ENCODE results near the gene KIAA1210.

GRCh38 chrX:119087121-119087520, 40.5 kb downstream of the KIAA1210 start:
- TF ChIP-seq E2F4 (IDR thresholded peaks at IDR 0.05; ENCODE audit: low read depth, low read length): no peak
- TF ChIP-seq, protein P1, sequence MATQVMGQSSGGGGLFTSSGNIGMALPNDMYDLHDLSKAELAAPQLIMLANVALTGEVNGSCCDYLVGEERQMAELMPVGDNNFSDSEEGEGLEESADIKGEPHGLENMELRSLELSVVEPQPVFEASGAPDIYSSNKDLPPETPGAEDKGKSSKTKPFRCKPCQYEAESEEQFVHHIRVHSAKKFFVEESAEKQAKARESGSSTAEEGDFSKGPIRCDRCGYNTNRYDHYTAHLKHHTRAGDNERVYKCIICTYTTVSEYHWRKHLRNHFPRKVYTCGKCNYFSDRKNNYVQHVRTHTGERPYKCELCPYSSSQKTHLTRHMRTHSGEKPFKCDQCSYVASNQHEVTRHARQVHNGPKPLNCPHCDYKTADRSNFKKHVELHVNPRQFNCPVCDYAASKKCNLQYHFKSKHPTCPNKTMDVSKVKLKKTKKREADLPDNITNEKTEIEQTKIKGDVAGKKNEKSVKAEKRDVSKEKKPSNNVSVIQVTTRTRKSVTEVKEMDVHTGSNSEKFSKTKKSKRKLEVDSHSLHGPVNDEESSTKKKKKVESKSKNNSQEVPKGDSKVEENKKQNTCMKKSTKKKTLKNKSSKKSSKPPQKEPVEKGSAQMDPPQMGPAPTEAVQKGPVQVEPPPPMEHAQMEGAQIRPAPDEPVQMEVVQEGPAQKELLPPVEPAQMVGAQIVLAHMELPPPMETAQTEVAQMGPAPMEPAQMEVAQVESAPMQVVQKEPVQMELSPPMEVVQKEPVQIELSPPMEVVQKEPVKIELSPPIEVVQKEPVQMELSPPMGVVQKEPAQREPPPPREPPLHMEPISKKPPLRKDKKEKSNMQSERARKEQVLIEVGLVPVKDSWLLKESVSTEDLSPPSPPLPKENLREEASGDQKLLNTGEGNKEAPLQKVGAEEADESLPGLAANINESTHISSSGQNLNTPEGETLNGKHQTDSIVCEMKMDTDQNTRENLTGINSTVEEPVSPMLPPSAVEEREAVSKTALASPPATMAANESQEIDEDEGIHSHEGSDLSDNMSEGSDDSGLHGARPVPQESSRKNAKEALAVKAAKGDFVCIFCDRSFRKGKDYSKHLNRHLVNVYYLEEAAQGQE (IDR thresholded peaks at IDR 0.05; ENCODE audit: low read depth, low read length): no peak
